HG03045 (cell line): ENCODE measurements around the gene SPIRE1.
"Not testable (repeated sequence)": the region's sequence is repeated elsewhere in the genome, so short reads cannot be mapped to it uniquely, and the experiment has no call there.

Experiments used
- ATAC-seq: cut with Tn5 transposase; IDR thresholded peaks from one replicate; pipeline ENCODE4 v1.9.1; 2021; ENCODE audit warnings: mild to moderate bottlenecking, moderate library complexity; ENCODE audit not compliant: unreplicated experiment

Gene SPIRE1

DNA sequence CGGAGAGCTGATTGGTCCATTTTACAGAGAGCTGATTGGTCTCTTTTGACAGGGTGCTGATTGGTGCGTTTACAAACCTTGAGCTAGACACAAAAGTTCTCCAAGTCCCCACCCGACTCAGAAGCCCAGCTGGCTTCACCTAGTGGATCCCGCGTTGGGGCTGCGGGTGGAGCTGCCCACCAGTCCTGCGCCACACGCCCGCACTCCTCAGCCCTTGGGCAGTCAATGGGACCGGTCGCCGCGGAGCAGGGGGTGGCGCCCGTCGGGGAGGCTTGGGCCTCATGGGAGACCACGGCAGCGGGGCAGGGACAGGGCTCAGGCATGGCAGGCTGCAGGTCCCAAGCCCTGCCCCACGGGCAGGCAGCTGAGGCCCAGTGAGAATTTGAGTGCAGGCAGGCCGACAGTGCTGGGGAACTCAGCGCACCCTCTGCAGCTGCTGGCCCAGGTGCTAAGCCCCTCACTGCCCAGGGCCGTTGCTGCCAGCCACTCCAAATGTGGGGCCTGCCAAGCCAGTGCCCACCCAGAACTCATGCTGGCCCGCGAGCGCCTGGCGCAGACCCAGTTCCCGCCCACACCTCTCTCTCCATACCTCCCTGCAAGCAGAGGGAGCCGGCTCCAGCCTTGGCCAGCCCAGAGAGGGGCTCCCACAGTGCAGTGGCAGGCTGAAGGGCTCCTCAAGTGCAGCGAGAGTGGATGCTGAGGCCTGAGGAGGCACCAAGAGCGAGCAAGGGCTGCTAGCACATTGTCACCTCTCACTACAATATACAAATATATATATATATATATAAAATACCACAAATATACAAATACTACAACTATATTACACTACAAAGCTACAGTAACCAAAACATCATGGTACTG, 100.7 kb downstream of the SPIRE1 start:
- no peak for ATAC-seq

DNA sequence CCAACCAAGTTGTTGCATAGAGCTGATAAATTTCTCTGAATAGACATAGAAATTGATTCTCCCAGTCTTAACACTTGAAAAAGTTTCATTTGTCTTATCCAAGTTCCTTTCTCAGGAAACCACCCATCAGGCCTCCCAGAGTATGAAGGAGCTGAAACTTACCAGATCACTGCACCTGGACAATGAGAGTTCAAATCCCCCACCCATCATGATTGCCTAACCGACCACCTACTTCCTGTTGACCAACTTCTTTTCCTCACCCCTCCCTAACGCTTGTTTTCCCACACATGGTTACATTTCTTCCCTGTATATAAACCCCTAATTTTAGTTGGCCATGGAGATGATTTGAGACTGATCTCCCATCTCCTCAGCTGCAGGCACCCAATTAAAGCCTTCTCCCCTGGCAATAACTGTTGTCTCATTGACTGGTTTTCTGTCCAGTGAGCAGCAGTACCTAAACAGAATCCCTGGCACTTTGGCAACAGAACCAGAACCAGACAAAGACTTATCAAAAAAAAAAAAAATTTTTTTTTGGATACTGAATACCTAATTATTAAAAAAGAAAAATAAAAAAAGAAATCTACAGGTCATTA, 103.0 kb downstream of the SPIRE1 start:
- ATAC-seq, result no peak

DNA sequence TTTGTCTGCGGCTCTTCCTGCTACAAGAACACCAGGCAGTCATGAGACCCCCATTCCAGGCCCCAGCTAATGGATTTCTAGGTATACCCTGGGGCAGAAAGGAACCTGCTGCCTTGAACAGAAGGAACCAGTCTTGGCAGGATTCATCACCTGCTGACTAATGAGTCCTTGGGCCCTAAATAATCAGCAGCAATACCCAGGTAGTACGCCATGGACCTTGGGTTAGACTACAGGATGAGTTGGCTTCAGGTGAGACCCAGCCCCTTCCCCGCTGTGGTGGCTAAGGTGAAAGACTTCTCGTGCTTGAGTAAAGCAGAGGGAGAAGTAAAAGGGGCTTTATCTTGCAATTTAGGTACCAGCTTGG, 105.0 kb downstream of the SPIRE1 start:
- ATAC-seq, result no peak

DNA sequence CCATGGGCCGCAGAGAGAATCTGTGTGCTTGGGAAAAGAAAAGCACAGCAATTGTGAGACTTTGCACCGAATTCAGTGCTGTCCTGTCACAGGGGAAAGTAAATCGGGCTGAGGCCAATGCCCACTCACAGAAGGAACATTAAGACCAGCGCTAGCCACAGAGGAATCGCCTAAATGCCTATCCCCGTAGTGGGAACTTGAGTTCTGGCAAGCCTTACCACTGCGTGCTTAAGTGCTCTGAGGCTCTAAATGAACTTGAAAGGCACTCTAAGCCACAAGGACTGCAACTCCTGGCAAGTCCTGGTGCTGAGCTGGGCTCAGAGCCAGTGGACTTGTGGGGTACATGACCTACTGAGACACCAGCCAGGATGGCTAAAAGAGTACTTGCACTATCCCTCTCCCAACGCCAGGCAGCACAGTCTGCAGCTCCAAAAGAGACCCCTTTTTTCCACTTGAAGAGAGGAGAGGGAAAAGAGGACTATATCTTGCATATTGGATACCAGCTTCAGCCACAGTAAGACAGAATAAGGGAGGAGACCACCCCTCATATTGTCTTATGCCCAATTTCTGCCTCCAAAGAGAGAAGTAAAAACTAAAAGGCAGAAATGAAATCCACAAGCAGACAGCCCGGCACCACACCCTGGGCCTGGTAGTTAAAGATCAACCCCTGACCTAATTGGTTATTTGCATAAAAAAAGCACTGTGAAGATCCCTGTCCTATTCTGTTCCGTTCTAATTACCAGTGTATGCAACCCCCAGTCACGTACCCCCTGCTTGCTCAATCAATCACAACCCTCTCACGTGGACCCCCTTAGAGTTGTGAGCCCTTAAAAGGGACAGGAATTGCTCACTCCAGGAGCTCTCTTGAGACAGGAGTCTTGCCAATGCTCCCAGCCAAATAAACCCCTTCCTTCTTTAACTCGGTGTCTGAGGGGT, 105.7 kb downstream of the SPIRE1 start:
- ATAC-seq, result not testable (repeated sequence)

- not testable (repeated sequence) for ATAC-seq
Observed at GRCh38 chr18:12551466-12551865, 106.4 kb downstream of the SPIRE1 start.

DNA sequence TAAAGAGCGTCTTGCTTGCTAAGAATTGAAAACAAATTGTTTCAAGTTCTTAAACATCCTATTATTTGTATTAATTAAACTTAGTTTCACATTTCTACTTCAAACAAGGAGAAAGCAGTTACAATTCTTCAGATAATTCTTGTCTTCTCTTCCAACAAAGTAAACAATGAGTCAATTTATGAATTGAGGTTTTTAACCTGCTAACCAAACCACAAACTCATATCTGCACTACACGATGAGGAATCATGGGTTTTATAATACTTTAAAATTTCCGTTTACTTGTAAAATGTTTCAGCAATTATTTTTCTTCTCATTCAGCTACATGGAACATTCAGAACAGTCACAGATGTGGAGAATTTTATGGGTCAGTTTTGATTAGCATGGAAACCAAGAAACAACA, 114.2 kb downstream of the SPIRE1 start:
- ATAC-seq, result no peak

DNA sequence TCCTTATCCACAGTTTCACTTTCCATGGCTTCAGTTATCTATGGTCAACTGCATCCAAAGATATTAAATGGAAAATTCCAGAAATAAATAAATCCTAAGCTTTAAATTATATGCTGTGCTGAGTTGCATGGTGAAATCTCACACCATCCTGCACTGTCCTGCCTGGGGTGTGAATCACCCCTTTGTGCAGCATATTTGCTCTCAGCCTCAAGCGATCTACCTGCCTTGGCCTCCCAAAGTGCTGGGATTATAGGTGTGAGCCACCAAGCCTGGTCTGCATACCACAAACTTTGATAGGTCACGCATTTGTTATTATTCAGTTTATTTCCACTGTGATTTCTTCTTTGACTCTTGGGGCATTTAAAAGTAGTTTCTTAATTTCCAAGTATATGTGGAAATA, 117.2 kb downstream of the SPIRE1 start:
- no peak for ATAC-seq

- not testable (repeated sequence) for ATAC-seq
Observed at GRCh38 chr18:12539158-12539557, 118.7 kb downstream of the SPIRE1 start.

- no peak for ATAC-seq
Observed at GRCh38 chr18:12534820-12535219, 123.1 kb downstream of the SPIRE1 start.

- no peak for ATAC-seq
Observed at GRCh38 chr18:12532661-12533060, 125.2 kb downstream of the SPIRE1 start.

GRCh38 chr18:12531749-12532148, 126.2 kb downstream of the SPIRE1 start:
- no peak for ATAC-seq

DNA sequence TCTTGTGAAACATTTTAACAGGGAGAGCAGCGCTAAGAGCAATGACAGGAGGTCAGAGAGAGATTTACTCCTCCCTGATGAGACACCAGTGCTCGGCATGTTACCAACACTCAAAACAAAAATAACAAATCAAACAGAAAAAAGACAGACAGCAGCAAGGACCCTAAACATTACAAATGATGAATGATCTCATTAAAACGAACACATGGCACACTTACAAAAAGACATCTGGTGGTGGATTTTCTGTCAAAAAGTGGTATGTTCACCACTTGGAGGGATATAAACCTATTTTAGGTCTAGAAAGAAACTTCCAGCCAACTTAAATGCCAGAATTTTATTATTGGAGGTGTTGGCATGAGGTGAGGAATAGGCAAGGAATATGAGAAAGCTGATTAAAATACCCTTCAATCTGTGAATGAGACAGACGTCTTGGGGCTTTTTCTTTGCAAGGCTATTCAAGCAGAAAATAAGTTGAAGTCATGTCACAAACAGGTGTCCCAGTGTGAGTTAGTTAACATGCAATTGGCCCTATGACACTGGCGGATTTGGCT, 137.4 kb downstream of the SPIRE1 start:
- ATAC-seq, result no peak

DNA sequence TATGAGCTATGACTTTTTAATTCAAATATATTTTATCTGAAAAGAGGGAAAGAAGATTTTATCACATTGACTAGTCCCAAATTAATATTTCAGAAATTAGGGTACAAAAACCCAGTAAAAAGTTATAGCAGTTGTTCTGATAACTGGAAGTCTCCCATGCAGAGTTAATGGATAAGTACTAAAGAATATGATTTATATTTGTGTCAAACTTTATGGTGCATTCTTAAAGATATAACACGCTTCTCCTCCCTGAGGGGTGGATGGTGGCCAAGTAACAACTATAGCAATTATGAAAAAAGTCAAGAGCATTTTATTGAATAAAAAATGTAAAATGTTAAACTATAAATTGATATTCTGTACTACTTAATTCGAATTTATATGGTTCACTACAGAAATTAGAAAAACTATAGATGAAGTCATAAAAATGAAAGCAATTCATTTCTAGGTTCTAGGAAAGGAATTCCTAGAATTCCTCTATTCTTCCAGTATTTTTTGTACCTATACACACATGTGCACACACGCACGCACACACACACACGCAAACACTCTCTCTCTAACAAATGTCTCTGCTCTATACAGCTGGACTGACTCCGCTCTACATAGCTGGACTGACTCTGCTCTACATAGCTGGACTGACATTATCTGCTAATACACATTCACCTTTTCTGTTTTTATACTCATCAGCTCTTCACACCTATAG, 138.9 kb downstream of the SPIRE1 start:
- no peak for ATAC-seq

GRCh38 chr18:12518326-12518725, 139.6 kb downstream of the SPIRE1 start:
- ATAC-seq, result no peak

GRCh38 chr18:12517142-12517825, 140.6 kb downstream of the SPIRE1 start:
- no peak for ATAC-seq

GRCh38 chr18:12516049-12516630, 141.8 kb downstream of the SPIRE1 start:
- no peak for ATAC-seq

GRCh38 chr18:12515550-12515949, 142.4 kb downstream of the SPIRE1 start:
- no peak for ATAC-seq

DNA sequence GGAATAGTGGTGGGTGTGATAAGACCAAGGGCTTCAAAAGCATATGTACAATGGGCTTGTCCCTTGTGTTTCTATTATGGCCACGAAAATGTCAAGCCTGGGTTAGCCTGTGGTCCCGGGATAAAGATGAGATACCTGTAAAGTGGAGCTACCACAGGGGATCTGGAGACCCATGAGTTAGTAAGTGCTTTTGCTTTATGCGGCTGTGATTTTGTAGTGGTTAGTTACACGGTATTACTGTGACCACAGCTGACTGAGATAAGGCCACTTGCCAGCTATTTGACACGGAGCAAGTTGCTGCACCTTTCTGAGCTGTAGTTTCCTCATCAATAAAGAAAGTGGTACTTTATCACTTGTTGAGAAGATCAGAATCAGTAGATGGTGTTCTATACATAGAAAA, 150.9 kb downstream of the SPIRE1 start:
- ATAC-seq, result no peak

GRCh38 chr18:12500986-12501385, 156.9 kb downstream of the SPIRE1 start:
- no peak for ATAC-seq

GRCh38 chr18:12497839-12498238, 160.1 kb downstream of the SPIRE1 start:
- ATAC-seq, result no peak
